CMK (cell line): ENCODE measurements around the gene DISP3.

Experiments
- DNase-seq: peaks from one replicate; pipeline ENCODE4 v3.0.0-alpha.2; 2010; ENCODE audit warnings: low read depth

Gene DISP3

DNA sequence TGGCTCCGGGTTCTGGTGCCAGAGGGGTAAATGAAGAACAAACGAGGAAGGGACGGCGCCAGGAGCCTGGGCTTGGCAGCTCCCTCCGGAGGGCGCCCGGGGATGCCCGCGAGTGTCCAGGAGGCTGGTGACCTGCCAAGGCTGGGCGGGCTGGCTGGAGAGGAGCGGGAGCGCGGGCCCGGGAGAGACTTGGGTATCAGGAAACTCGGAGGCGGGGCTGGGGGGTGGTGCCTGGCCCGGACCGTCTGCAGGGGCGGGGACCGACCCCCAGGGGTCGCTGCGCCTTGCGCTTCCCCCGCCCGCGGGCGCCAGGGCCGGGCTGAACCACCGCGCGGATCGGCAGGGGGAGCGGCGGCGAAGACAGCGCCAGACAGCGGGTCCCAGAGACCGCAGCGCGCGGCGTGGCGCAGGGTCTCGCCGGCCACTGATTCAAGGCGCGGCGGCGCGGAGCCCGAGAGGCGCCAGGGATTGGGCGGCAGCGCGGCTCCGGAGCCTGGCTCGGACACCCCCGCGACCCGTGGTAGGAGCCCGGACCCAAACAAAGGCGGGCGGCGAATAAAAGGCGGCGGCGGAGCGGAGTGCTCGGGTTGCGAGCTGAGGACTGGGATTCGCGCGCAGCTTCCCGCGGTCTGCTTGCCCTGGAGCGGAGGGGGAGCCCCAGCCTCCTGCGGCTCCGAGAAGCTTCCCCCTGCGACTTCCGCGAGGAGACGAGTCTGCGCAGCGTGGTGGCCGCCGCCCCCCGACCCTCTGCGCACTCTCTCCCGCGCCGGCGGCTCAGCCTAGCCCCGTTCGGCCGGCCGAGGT, at the start of gene DISP3:
DISP3 (plus strand) TSS at position 585 of the 804 bp plus-strand sequence. CDS start 21,838 bp downstream, outside the sequence.
- peak; percentile 86 for DNase-seq

DNA sequence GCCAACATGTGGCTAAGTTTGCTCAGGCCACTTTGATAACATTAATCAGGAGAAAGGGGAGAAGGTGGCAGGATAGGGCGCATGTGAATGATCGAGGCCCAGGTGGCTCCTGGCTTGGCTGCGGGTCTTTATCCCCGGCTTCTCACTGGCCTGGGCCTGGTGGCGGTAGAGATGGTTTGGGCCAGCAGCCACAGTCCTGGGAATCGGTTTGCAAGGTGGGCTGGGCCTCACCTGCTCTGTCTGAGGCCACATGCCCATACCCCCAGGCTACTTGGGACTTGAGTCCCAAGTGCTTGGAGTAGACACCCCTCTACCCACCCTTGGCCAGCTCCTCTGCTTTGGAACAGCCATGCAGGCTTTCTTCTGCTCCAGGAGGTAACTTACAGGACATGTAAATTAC, 49.7 kb upstream of the DISP3 start:
- no peak for DNase-seq

DNA sequence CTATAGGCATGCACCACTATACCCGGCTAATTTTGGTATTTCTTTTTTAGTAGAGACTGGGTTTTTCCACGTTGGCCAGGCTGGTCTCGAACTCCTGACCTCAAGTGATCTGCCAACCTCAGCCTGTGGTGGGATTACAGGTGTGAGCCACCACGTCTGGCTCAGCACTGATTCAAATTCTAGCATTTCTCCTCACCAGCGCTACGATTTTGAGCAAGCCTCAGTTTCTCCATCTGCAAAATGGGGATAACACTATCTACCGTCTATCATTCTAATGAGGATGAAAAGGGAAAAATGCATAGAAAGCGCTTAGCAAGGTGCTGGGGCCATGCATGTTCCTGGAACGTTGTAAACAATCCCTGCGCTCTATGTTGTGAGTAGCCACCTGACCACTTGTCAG, 49.0 kb upstream of the DISP3 start:
- no peak for DNase-seq

DNA sequence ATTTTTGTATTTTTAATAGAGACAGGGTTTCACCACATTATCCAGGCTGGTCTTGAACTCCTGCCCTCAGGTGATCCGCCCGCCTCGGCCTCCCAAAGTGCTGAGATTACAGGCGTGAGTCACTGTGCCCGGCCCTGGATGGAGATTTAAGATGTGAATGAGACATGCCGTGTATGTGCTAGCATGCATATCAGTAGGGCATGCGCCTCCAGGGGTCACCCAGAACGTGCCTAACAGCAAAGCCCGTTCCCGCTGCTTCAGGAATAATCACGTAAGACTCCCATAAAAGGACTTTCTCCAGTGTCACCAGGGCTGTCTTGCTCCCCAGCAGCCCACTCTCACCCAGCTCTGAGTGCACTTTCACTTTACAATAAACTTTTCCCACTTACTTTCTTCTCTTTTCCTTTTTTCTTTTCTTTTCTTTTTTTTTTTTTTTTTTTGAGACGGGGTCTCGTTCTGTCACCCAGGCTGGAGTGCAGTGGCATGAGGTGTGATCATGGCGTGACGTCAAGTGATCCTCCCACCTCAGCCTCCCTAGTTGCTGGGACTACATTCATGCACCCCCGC, 46.9 kb upstream of the DISP3 start:
- no peak for DNase-seq

GRCh38 chr1:11432526-11432925, 46.4 kb upstream of the DISP3 start:
- no peak for DNase-seq

- DNase-seq, result no peak
Measured at GRCh38 chr1:11434501-11434900, 44.5 kb upstream of the DISP3 start.

- no peak for DNase-seq
Measured at GRCh38 chr1:11434926-11435325, 44.0 kb upstream of the DISP3 start.

GRCh38 chr1:11438996-11439395, 40.0 kb upstream of the DISP3 start:
- no peak for DNase-seq

GRCh38 chr1:11441211-11441952, 37.6 kb upstream of the DISP3 start:
- no peak for DNase-seq

DNA sequence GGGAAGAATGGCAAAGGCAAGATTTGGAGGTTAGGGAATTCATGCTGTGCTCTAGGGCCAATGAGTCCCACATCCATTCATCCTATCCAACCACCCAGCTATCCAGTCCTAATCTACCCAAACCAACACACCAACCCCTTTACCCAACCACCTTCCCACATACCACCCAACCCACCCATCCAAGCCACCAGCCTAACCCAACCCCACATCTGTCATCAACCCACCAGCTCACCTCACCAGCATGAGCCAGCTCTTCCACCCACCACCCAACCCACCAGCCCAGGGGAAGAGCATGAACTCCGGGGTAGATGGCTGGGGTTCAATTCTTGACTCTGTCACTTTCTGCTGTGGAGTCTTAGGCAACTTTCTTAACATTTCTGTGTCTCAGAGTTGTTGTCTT, 35.9 kb upstream of the DISP3 start:
- no peak for DNase-seq

- DNase-seq, result no peak
Measured at GRCh38 chr1:11443961-11444658, 34.8 kb upstream of the DISP3 start.

DNA sequence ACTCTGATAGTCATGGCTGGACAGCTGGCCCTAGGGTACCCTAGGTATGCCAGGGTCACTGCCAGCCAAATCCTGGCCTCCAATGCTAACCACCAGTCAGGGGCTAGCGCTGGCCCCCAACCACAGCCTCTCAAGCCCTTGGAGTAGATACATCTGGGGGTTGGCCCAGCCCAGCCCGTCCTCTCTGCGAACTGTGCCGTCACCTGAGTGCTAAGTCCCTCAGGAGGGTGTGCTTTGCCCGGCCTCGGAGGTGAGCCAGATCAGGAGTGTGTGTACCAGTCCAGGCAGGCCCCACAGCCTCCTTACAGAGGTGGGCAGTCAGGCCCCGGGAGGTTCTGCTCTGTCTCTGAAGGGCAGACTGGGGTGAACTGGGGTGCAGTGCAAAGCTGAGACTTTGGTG, 34.0 kb upstream of the DISP3 start:
- no peak for DNase-seq

DNA sequence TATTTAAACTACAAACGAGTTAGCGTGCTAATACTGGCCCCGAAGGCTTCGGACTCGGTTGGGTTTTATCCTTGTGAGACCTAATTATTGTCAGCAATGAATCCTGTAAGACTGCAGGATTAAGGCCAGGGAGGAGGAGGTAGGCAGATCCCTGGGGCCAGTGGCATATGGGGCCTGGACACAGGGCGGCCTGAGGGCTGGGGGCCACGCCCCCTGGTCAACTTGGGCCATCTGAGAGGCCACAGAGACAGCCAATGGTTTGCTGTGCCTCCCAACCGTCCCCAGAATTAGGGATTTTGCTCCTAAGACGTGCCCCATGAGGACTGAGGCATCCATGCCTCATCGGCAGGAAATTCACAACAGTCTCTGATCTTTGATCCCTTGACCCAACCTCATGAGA, 31.1 kb upstream of the DISP3 start:
- no peak for DNase-seq

GRCh38 chr1:11448373-11449099, 30.4 kb upstream of the DISP3 start:
- DNase-seq, result no peak

DNA sequence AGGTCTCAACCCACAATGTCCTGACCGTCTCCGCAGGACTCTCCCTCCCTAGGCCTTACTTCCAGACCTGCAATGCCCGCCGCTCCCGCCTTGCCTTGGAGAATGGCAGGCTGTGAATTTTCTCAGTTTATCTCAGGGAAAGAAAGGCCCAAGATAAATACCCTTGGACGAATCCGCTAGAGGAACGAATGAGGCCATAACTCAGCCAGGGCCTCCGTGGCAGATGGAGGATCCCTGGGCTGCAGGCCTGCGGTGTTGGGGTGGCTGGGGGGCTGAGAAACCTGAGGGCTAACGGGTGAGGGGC, 29.9 kb upstream of the DISP3 start:
- no peak for DNase-seq

DNA sequence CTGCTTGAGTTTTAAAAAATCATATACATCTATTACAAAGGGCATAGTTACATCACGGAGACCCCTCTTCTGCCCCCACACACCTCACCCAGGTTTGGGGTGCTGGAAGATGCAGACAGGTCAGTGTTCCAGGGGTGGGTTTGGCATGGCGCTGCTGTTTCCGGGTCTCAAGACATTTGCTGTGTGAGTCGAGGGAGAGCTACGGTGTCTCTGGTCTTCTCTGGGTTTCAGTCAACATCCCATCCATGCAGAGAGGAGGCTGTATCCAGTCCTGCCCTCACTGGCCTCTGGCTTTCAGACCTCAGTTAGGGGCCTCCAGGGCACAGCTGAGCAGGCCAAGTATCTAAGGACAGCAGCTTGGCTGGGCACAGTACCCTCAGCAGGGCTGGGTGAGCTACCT, 28.6 kb upstream of the DISP3 start:
- no peak for DNase-seq

GRCh38 chr1:11453742-11454491, 25.0 kb upstream of the DISP3 start:
- no peak for DNase-seq

GRCh38 chr1:11455967-11456570, 22.9 kb upstream of the DISP3 start:
- no peak for DNase-seq

DNA sequence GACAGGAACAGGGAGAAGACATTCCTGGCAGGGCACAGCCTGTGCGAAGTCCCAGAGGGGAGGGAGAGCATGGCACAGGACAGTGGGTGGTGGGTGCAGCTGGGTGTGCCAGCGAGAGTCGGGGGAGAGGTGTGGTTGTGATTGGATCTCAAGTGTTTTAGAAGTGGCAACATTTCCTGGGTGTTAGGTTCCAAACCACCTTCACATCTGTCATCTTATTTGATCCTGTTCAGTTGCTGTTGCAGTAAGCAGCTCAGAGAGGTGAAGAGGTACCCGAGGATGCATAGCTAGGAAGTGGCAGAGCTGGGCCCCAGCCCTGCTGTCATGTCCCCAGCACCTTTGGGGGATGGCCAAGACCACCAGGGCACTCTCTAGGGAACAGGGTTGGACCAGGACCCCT, 22.0 kb upstream of the DISP3 start:
- DNase-seq, result no peak

DNA sequence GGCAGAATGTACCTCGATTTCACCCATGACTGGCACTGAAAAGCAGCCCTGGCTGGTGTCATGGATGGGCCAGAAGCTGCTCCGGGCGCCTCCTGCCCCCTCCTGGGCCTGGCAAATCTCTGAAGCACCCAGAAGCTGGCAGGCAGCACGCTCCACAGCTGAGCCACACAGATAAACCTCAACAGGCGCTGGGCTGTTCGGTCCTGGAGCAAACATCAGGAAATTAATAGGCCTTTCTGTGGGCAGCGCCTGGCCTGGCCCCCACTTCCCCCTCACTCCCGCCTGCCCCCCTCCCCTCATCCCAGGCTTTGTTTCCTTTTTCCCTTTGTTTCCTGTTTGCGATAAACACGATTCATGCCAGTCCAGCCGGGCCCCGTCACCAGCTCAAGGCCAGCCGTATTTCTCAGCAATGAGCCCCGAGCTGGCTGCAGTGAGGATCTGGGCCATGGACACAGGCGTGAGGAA, 20.1 kb upstream of the DISP3 start:
- DNase-seq, result no peak
